GM18517 (cell line): ENCODE data around the gene UBA3.
A peak's percentile ranks its signal among the peaks of the same experiment; 100 is the strongest.

Experiments used
- ATAC-seq: cut with Tn5 transposase; IDR thresholded peaks from one replicate; pipeline ENCODE4 v1.9.1; 2021; ENCODE audit warnings: mild to moderate bottlenecking, moderate library complexity; ENCODE audit not compliant: unreplicated experiment

Gene UBA3

GRCh38 chr3:69099576-69099975, 19.4 kb upstream of the UBA3 start:
- no peak for ATAC-seq

- no peak for ATAC-seq
Measured at GRCh38 chr3:69097407-69098086, 17.4 kb upstream of the UBA3 start.

- no peak for ATAC-seq
Measured at GRCh38 chr3:69096299-69096698, 16.1 kb upstream of the UBA3 start.

GRCh38 chr3:69095636-69096035, 15.5 kb upstream of the UBA3 start:
- no peak for ATAC-seq

GRCh38 chr3:69094467-69095205, 14.5 kb upstream of the UBA3 start:
- ATAC-seq: no peak

- peak; percentile 85 for ATAC-seq
Measured at GRCh38 chr3:69092030-69092516, 11.9 kb upstream of the UBA3 start.

GRCh38 chr3:69091389-69092029, 11.3 kb upstream of the UBA3 start:
- no peak for ATAC-seq

GRCh38 chr3:69090021-69090420, 9.9 kb upstream of the UBA3 start:
- ATAC-seq: no peak

- peak; percentile 14 for ATAC-seq
Measured at GRCh38 chr3:69088063-69088462, 7.9 kb upstream of the UBA3 start.

- ATAC-seq: no peak
Measured at GRCh38 chr3:69087030-69087791, 7.0 kb upstream of the UBA3 start.

- ATAC-seq: no peak
Measured at GRCh38 chr3:69085833-69086722, 5.9 kb upstream of the UBA3 start.

- ATAC-seq: no peak
Measured at GRCh38 chr3:69085168-69085832, 5.1 kb upstream of the UBA3 start.

- peak; percentile 47 for ATAC-seq
Measured at GRCh38 chr3:69084326-69085167, 4.4 kb upstream of the UBA3 start, which contains the start of gene ARL6IP5. ARL6IP5 (plus strand) TSS chr3:69084937; CDS start chr3:69085048, 111 bp downstream.

GRCh38 chr3:69082805-69083204, 2.6 kb upstream of the UBA3 start:
- peak; percentile 63 for ATAC-seq

- ATAC-seq: no peak
Measured at GRCh38 chr3:69082361-69082760, 2.2 kb upstream of the UBA3 start.

- ATAC-seq: peak; percentile 12
Measured at GRCh38 chr3:69081583-69082262, 1.6 kb upstream of the UBA3 start.

- peak; percentile 12 for ATAC-seq
Measured at GRCh38 chr3:69079269-69080159, 651 bp downstream of the UBA3 start.
